ENCODE results near the gene PLCB4. TPM values are rescaled to one million over a fixed set of nuclear protein-coding genes. Genes with fewer than 3 reads are reported as not detected.

The PLCB4 gene
- total RNA-seq, 1 donor from 2014 or later, result 12.0 TPM

- no peak overlapping the region for H3K4me3 ChIP-seq
- no peaks in the 10 kb centered on the region for H3K27me3 ChIP-seq
- peaks cover 14% of the 10 kb centered on the region for H3K4me1 ChIP-seq
- intact Hi-C loops (cut with DNase I), result loop anchor here (10.0 kb wide), 2 partner anchors 519 to 579 kb away; no protein-coding TSS in a partner anchor
- no peak overlapping the region for H3K27ac ChIP-seq
- no peaks in the 10 kb centered on the region for H3K9me3 ChIP-seq
- no peak for DNase-seq (ENCODE audit: extremely low spot score in 2 of 2)
- no peaks in the 10 kb centered on the region for H3K36me3 ChIP-seq
- no peak for TF ChIP-seq CTCF (IDR thresholded peaks at IDR 0.05)
- TF ChIP-seq POLR2A (IDR thresholded peaks at IDR 0.05), result no peak
- TF ChIP-seq POLR2AphosphoS5 (IDR thresholded peaks at IDR 0.05; ENCODE audit: insufficient read depth in 1 of 2, low read depth in 1 of 2), result no peak
Observed at GRCh38 chr20:9363673-9364072, 294.8 kb downstream of the PLCB4 start.

- Histone ChIP-seq H3K4me3 (no peak overlapping the region), H3K27ac (no peak overlapping the region), H3K9me3 (no peaks in the 10 kb centered on the region), H3K4me1 (no peaks in the 10 kb centered on the region), H3K36me3 (no peaks in the 10 kb centered on the region), H3K27me3 (no peaks in the 10 kb centered on the region)
- no peak for DNase-seq (ENCODE audit: extremely low spot score in 2 of 2)
- intact Hi-C loops (cut with DNase I), result loop anchor here (10.0 kb wide), 2 partner anchors 523 to 583 kb away; no protein-coding TSS in a partner anchor
- TF ChIP-seq CTCF (IDR thresholded peaks at IDR 0.05) (no peak), POLR2AphosphoS5 (IDR thresholded peaks at IDR 0.05; ENCODE audit: insufficient read depth in 1 of 2, low read depth in 1 of 2) (no peak), POLR2A (IDR thresholded peaks at IDR 0.05) (no peak)
Observed at GRCh38 chr20:9367328-9367727, 298.4 kb downstream of the PLCB4 start.

- no peaks in the 10 kb centered on the region for H3K27me3 ChIP-seq
- H3K27ac ChIP-seq, result no peak overlapping the region
- intact Hi-C loops (cut with DNase I), result loop anchor here (10.0 kb wide), 2 partner anchors 523 to 583 kb away; no protein-coding TSS in a partner anchor
- H3K4me1 ChIP-seq, result no peaks in the 10 kb centered on the region
- no peak for TF ChIP-seq POLR2AphosphoS5 (IDR thresholded peaks at IDR 0.05; ENCODE audit: insufficient read depth in 1 of 2, low read depth in 1 of 2)
- no peak for TF ChIP-seq CTCF (IDR thresholded peaks at IDR 0.05)
- DNase-seq (ENCODE audit: extremely low spot score in 2 of 2), result no peak
- no peaks in the 10 kb centered on the region for H3K36me3 ChIP-seq
- no peak overlapping the region for H3K4me3 ChIP-seq
- no peaks in the 10 kb centered on the region for H3K9me3 ChIP-seq
Observed at GRCh38 chr20:9367746-9368145, 298.9 kb downstream of the PLCB4 start.

- no peaks in the 10 kb centered on the region for H3K36me3 ChIP-seq
- intact Hi-C loops (cut with DNase I), result loop anchor here (10.0 kb wide), 2 partner anchors 524 to 584 kb away; no protein-coding TSS in a partner anchor
- TF ChIP-seq CTCF (IDR thresholded peaks at IDR 0.05), result no peak
- TF ChIP-seq POLR2AphosphoS5 (IDR thresholded peaks at IDR 0.05; ENCODE audit: insufficient read depth in 1 of 2, low read depth in 1 of 2), result no peak
- TF ChIP-seq POLR2A (IDR thresholded peaks at IDR 0.05), result no peak
- H3K27ac ChIP-seq, result no peak overlapping the region
- H3K27me3 ChIP-seq, result no peaks in the 10 kb centered on the region
- no peaks in the 10 kb centered on the region for H3K4me1 ChIP-seq
- no peak for DNase-seq (ENCODE audit: extremely low spot score in 2 of 2)
- no peaks in the 10 kb centered on the region for H3K9me3 ChIP-seq
- H3K4me3 ChIP-seq, result no peak overlapping the region
Observed at GRCh38 chr20:9368893-9369292, 300.0 kb downstream of the PLCB4 start.

- TF ChIP-seq POLR2AphosphoS5 (IDR thresholded peaks at IDR 0.05; ENCODE audit: insufficient read depth in 1 of 2, low read depth in 1 of 2), result no peak
- TF ChIP-seq CTCF (IDR thresholded peaks at IDR 0.05), result no peak
- no peak for TF ChIP-seq POLR2A (IDR thresholded peaks at IDR 0.05)
- DNase-seq (ENCODE audit: extremely low spot score in 2 of 2), result no peak
- no peak overlapping the region for H3K27ac ChIP-seq
- no peak overlapping the region for H3K4me3 ChIP-seq
- no peaks in the 10 kb centered on the region for H3K9me3 ChIP-seq
- H3K27me3 ChIP-seq, result no peaks in the 10 kb centered on the region
- no peaks in the 10 kb centered on the region for H3K36me3 ChIP-seq
- intact Hi-C loops (cut with DNase I), result loop anchor here (10.0 kb wide), 2 partner anchors 525 to 585 kb away; no protein-coding TSS in a partner anchor
- H3K4me1 ChIP-seq, result no peaks in the 10 kb centered on the region
Observed at GRCh38 chr20:9369557-9369956, 300.7 kb downstream of the PLCB4 start.

Measured in vagina (tissue), 2 donors.